Neural cell (in vitro differentiated cells): ENCODE results near the gene LYPLA2. TPM values are rescaled to one million over a fixed set of nuclear protein-coding genes. Genes with fewer than 3 reads are reported as not detected.
A peak's percentile ranks its signal among the peaks of the same experiment; 100 is the strongest.

ENCODE experiments used
- H2AFZ ChIP-seq: fragments of 200-600, 300-800 bp; sonication (generic), shearing (Covaris generic); 2 replicates; pipeline ENCODE4 v1.6.0; 2014; ENCODE audit warnings: low read depth, mild to moderate bottlenecking, antibody characterized with exemption, low read length, moderate library complexity
- H3F3A ChIP-seq: fragments of 200-600 bp; shearing (Covaris generic); 2 replicates; pipeline ENCODE4 v1.6.1; 2016; ENCODE audit warnings: mild to moderate bottlenecking, moderate library complexity, mixed read lengths, antibody characterized with exemption, low read length; ENCODE audit not compliant: insufficient read depth, poor library complexity, severe bottlenecking
- H3K27ac ChIP-seq: fragments of 200-600, 300-800 bp; sonication (generic), shearing (Covaris generic); 2 replicates; pipeline ENCODE4 v1.5.1; 2014; ENCODE audit warnings: mild to moderate bottlenecking, low read length, moderate library complexity
- H3K27me3 ChIP-seq: fragments of 300-800, 200-600 bp; sonication (generic), shearing (Covaris generic); 2 replicates; pipeline ENCODE4 v1.6.0; 2014; ENCODE audit warnings: mild to moderate bottlenecking, low read depth, low read length, moderate library complexity; ENCODE audit not compliant: insufficient read depth
- H3K36me3 ChIP-seq: fragments of 300-800, 200-600 bp; sonication (generic), shearing (Covaris generic); 2 replicates; pipeline ENCODE4 v1.5.1; 2014; ENCODE audit warnings: mild to moderate bottlenecking, antibody characterized with exemption, low read length, moderate library complexity; ENCODE audit not compliant: insufficient read depth
- H3K4me2 ChIP-seq: fragments of 300-800, 200-600 bp; sonication (generic), shearing (Covaris generic); 2 replicates; pipeline ENCODE4 v1.6.0; 2014; ENCODE audit warnings: mild to moderate bottlenecking, low read length
- H3K4me3 ChIP-seq: fragments of 300-800, 200-600 bp; sonication (generic), shearing (Covaris generic); 2 replicates; pipeline ENCODE4 v1.5.1; 2014; ENCODE audit warnings: mild to moderate bottlenecking, low read length, moderate library complexity
- H3K79me2 ChIP-seq: fragments of 200-600 bp; shearing (Covaris generic); replicated peaks from 2 replicates; pipeline ENCODE4 v1.6.0; 2014; ENCODE audit warnings: mild to moderate bottlenecking, low read length, moderate library complexity; ENCODE audit not compliant: insufficient read depth
- H3K9ac ChIP-seq: fragments of 300-800, 200-600 bp; sonication (generic), shearing (Covaris generic); 2 replicates; pipeline ENCODE4 v1.6.1; 2016; ENCODE audit warnings: mild to moderate bottlenecking, low read length, mixed read lengths
- H3K9me2 ChIP-seq: fragments of 200-600 bp; shearing (Covaris generic); 2 replicates; pipeline ENCODE4 v1.6.1; 2016; ENCODE audit warnings: mild to moderate bottlenecking, low read length, mixed read lengths; ENCODE audit not compliant: insufficient read depth
- H3K9me3 ChIP-seq: fragments of 200-600, 300-800 bp; sonication (generic), shearing (Covaris generic); 2 replicates; pipeline ENCODE4 v1.6.1; 2016; ENCODE audit warnings: mild to moderate bottlenecking, mixed run types, low read length, moderate library complexity, mixed read lengths
- H4K20me1 ChIP-seq: fragments of 200-600 bp; shearing (Covaris generic); 2 replicates; pipeline ENCODE4 v1.6.1; 2016; ENCODE audit warnings: mild to moderate bottlenecking, mixed run types; ENCODE audit not compliant: insufficient read depth
- EP300 ChIP-seq: fragments of 450-650 bp; conservative IDR thresholded peaks from 2 replicates; pipeline ENCODE4 v1.6.1; 2014; ENCODE audit warnings: antibody characterized with exemption, mild to moderate bottlenecking, moderate library complexity; ENCODE audit not compliant: poor library complexity, severe bottlenecking
- EZH2 ChIP-seq: fragments of 200-600, 300-800 bp; shearing (Covaris generic), sonication (generic); IDR thresholded peaks from 2 replicates; pipeline ENCODE4 v1.6.1; 2014; ENCODE audit warnings: antibody characterized with exemption, low read length, borderline replicate concordance, mild to moderate bottlenecking; ENCODE audit not compliant: insufficient read depth, poor library complexity, severe bottlenecking
- MXI1 ChIP-seq: fragments of 450-650 bp; conservative IDR thresholded peaks from 2 replicates; pipeline ENCODE4 v1.6.1; 2014; ENCODE audit warnings: antibody characterized with exemption, mild to moderate bottlenecking; ENCODE audit not compliant: poor library complexity, severe bottlenecking
- POLR2AphosphoS5 ChIP-seq: IDR thresholded peaks from 2 replicates; pipeline ENCODE4 v1.6.1; 2012
- RAD21 ChIP-seq: fragments of 450-650 bp; conservative IDR thresholded peaks from 2 replicates; pipeline ENCODE4 v1.6.1; 2014; ENCODE audit warnings: antibody characterized with exemption, mild to moderate bottlenecking, moderate library complexity
- SMC3 ChIP-seq: fragments of 450-650 bp; conservative IDR thresholded peaks from 2 replicates; pipeline ENCODE4 v1.6.1; 2014; ENCODE audit warnings: antibody characterized with exemption, mild to moderate bottlenecking, moderate library complexity; ENCODE audit not compliant: poor library complexity
- TAF1 ChIP-seq: IDR thresholded peaks from 2 replicates; pipeline ENCODE4 v1.6.1; 2012; ENCODE audit warnings: low read depth
- polyA plus RNA-seq: library from polyadenylated mRNA; depleted of rRNA; stranded (reverse); fragments of >200 nt; gene quantifications from 2 replicates; pipeline ENCODE4 v1.2.3, GENCODE V29; 2014
- TF ChIP-seq, protein P1 (sequence below): fragments of 450-650 bp; IDR thresholded peaks from 2 replicates; pipeline ENCODE4 v1.5.1; 2014; ENCODE audit warnings: antibody characterized with exemption, mild to moderate bottlenecking, moderate library complexity; ENCODE audit not compliant: poor library complexity, severe bottlenecking
- TF ChIP-seq, protein P2 (sequence below): IDR thresholded peaks from 2 replicates; pipeline ENCODE4 v1.6.1; 2012; ENCODE audit warnings: borderline replicate concordance

LYPLA2 gene
- polyA plus RNA-seq, 1 donor from 2014 or later, result 107 TPM

GRCh38 chr1:23817633-23818032 lies 26.7 kb downstream of the LYPLA2 start:
- no peak for TF ChIP-seq POLR2AphosphoS5
- no peak for TF ChIP-seq SMC3
- TF ChIP-seq, protein P1, sequence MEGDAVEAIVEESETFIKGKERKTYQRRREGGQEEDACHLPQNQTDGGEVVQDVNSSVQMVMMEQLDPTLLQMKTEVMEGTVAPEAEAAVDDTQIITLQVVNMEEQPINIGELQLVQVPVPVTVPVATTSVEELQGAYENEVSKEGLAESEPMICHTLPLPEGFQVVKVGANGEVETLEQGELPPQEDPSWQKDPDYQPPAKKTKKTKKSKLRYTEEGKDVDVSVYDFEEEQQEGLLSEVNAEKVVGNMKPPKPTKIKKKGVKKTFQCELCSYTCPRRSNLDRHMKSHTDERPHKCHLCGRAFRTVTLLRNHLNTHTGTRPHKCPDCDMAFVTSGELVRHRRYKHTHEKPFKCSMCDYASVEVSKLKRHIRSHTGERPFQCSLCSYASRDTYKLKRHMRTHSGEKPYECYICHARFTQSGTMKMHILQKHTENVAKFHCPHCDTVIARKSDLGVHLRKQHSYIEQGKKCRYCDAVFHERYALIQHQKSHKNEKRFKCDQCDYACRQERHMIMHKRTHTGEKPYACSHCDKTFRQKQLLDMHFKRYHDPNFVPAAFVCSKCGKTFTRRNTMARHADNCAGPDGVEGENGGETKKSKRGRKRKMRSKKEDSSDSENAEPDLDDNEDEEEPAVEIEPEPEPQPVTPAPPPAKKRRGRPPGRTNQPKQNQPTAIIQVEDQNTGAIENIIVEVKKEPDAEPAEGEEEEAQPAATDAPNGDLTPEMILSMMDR, result no peak
- no peak for TF ChIP-seq RAD21
- no peak for TF ChIP-seq MXI1
- TF ChIP-seq, protein P2, sequence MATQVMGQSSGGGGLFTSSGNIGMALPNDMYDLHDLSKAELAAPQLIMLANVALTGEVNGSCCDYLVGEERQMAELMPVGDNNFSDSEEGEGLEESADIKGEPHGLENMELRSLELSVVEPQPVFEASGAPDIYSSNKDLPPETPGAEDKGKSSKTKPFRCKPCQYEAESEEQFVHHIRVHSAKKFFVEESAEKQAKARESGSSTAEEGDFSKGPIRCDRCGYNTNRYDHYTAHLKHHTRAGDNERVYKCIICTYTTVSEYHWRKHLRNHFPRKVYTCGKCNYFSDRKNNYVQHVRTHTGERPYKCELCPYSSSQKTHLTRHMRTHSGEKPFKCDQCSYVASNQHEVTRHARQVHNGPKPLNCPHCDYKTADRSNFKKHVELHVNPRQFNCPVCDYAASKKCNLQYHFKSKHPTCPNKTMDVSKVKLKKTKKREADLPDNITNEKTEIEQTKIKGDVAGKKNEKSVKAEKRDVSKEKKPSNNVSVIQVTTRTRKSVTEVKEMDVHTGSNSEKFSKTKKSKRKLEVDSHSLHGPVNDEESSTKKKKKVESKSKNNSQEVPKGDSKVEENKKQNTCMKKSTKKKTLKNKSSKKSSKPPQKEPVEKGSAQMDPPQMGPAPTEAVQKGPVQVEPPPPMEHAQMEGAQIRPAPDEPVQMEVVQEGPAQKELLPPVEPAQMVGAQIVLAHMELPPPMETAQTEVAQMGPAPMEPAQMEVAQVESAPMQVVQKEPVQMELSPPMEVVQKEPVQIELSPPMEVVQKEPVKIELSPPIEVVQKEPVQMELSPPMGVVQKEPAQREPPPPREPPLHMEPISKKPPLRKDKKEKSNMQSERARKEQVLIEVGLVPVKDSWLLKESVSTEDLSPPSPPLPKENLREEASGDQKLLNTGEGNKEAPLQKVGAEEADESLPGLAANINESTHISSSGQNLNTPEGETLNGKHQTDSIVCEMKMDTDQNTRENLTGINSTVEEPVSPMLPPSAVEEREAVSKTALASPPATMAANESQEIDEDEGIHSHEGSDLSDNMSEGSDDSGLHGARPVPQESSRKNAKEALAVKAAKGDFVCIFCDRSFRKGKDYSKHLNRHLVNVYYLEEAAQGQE, result no peak
- TF ChIP-seq EP300, result no peak
- no peak for TF ChIP-seq TAF1
- TF ChIP-seq EZH2, result no peak

GRCh38 chr1:23823767-23824166 lies 32.8 kb downstream of the LYPLA2 start:
- Histone ChIP-seq H3K79me2 (no peaks in the 10 kb centered on the region), H3K27ac (no peak overlapping the region), H3K4me2 (no peak overlapping the region), H3K9ac (no peak overlapping the region), H3K9me2 (no peaks in the 10 kb centered on the region), H3K9me3 (no peaks in the 10 kb centered on the region), H3K4me3 (peak overlapping the region; percentile 89), H3K27me3 (no peaks in the 10 kb centered on the region), H3F3A (no peaks in the 10 kb centered on the region), H2AFZ (no peak overlapping the region), H3K36me3 (no peaks in the 10 kb centered on the region), H4K20me1 (no peaks in the 10 kb centered on the region)
- TF ChIP-seq RAD21 (no peak), TAF1 (no peak), EP300 (no peak), EZH2 (no peak), SMC3 (no peak), MXI1 (no peak), POLR2AphosphoS5 (no peak)
- TF ChIP-seq, protein P1, result no peak
- TF ChIP-seq, protein P2, result no peak

More at GRCh38 chr1:23817633-23818032, 26.7 kb downstream of the LYPLA2 start:
- no peak overlapping the region for H2AFZ ChIP-seq
- no peaks in the 10 kb centered on the region for H4K20me1 ChIP-seq
- no peak overlapping the region for H3K27ac ChIP-seq
- H3K4me2 ChIP-seq, result no peak overlapping the region
- no peaks in the 10 kb centered on the region for H3F3A ChIP-seq
- no peak overlapping the region for H3K4me3 ChIP-seq
- no peaks in the 10 kb centered on the region for H3K27me3 ChIP-seq
- no peaks in the 10 kb centered on the region for H3K79me2 ChIP-seq
- H3K36me3 ChIP-seq, result no peaks in the 10 kb centered on the region
- H3K9ac ChIP-seq, result no peak overlapping the region
- H3K9me3 ChIP-seq, result no peaks in the 10 kb centered on the region
- H3K9me2 ChIP-seq, result no peaks in the 10 kb centered on the region
